Progenitor cell of endocrine pancreas (in vitro differentiated cells): ENCODE measurements around the gene BMP7. TPM values are rescaled to one million over a fixed set of nuclear protein-coding genes. Genes with fewer than 3 reads are reported as not detected.

Experiments used
- DNase-seq: peaks from one replicate; pipeline ENCODE4 v3.0.0; 2021; ENCODE audit warnings: low spot score; ENCODE audit not compliant: unreplicated experiment
- H3K27ac Mint-ChIP-seq: 2 replicates; pipeline ENCODE4 v1.8.0; 2021; ENCODE audit warnings: mild to moderate bottlenecking, moderate library complexity, mixed read lengths
- H3K27me3 Mint-ChIP-seq: 2 replicates; pipeline ENCODE4 v1.8.0; 2021; ENCODE audit warnings: mixed read lengths
- H3K36me3 Mint-ChIP-seq: 2 replicates; pipeline ENCODE4 v1.8.0; 2022; ENCODE audit warnings: mixed read lengths; ENCODE audit not compliant: insufficient read depth
- H3K4me1 Mint-ChIP-seq: 2 replicates; pipeline ENCODE4 v1.8.0; 2021; ENCODE audit warnings: low read depth, mixed read lengths
- H3K4me3 Mint-ChIP-seq: 2 replicates; pipeline ENCODE4 v1.8.0; 2021; ENCODE audit warnings: low read depth, mild to moderate bottlenecking, moderate library complexity, mixed read lengths
- H3K9me3 Mint-ChIP-seq: 2 replicates; pipeline ENCODE4 v1.8.0; 2021; ENCODE audit warnings: low read depth, mixed read lengths
- total RNA-seq: library from RNA; stranded (reverse); gene quantifications from 2 replicates; pipeline ENCODE4 v1.2.1, GENCODE V29; 2021
- TF ChIP-seq, protein P1 (sequence below): fragments of 200-600 bp; sonication (generic); IDR thresholded peaks from one replicate; pipeline ENCODE4 v1.5.0; 2021; ENCODE audit warnings: antibody characterized with exemption, mild to moderate bottlenecking; ENCODE audit not compliant: unreplicated experiment

BMP7 gene
- total RNA-seq, 1 donor from 2014 or later, result 35.4 TPM

DNA sequence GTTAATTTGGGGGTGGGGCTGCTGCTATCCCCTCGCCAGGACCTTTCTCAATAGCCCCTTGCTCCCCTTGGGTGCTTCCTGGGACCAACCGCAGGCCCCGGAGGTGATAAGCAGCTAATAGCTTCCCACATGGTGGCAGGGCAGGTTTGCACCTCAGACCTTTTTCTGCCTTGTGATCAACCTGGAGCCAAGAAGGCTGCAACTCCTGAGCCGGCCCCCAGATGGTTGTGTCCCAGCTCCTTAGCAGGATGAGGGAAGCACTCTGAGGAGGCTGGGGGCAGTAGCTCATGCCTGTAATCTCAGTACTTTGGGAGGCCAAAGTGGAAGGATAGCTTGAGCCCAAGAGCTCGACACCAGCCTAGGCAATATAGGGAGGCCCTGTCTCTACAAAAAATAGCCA is 85.5 kb downstream of the BMP7 start:
- Mint-ChIP-seq H3K4me3 (no peak overlapping the region), H3K4me1 (no peaks in the 10 kb centered on the region), H3K27ac (no peak overlapping the region), H3K36me3 (peaks cover 7% of the 10 kb centered on the region), H3K9me3 (peaks cover 5% of the 10 kb centered on the region), H3K27me3 (no peaks in the 10 kb centered on the region)
- TF ChIP-seq, protein P1, sequence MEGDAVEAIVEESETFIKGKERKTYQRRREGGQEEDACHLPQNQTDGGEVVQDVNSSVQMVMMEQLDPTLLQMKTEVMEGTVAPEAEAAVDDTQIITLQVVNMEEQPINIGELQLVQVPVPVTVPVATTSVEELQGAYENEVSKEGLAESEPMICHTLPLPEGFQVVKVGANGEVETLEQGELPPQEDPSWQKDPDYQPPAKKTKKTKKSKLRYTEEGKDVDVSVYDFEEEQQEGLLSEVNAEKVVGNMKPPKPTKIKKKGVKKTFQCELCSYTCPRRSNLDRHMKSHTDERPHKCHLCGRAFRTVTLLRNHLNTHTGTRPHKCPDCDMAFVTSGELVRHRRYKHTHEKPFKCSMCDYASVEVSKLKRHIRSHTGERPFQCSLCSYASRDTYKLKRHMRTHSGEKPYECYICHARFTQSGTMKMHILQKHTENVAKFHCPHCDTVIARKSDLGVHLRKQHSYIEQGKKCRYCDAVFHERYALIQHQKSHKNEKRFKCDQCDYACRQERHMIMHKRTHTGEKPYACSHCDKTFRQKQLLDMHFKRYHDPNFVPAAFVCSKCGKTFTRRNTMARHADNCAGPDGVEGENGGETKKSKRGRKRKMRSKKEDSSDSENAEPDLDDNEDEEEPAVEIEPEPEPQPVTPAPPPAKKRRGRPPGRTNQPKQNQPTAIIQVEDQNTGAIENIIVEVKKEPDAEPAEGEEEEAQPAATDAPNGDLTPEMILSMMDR, result no peak
- no peak for DNase-seq

DNA sequence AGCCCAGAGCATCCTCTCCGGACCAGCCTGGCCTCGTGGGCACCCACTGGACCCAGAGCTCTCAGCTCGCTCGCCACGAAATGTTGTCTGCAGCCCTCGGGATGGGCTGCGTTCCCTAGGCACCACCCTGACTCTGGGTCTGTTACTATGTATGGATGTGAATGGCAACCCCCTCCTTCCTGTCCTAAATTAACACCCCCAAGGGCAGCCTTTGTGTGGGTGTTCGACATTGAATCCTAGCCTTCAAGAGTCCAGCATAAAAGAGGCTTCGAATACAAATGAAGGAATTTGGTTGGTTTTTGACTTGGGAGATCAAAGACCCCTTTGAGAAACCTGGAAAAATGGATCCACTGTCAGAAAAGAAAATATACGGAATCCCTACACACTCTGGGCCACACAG is 86.1 kb downstream of the BMP7 start:
- Mint-ChIP-seq H3K27ac (no peak overlapping the region), H3K27me3 (no peaks in the 10 kb centered on the region), H3K4me3 (no peak overlapping the region), H3K4me1 (no peaks in the 10 kb centered on the region), H3K9me3 (peaks cover 5% of the 10 kb centered on the region), H3K36me3 (peaks cover 7% of the 10 kb centered on the region)
- TF ChIP-seq, protein P1, result no peak
- DNase-seq, result no peak

DNA sequence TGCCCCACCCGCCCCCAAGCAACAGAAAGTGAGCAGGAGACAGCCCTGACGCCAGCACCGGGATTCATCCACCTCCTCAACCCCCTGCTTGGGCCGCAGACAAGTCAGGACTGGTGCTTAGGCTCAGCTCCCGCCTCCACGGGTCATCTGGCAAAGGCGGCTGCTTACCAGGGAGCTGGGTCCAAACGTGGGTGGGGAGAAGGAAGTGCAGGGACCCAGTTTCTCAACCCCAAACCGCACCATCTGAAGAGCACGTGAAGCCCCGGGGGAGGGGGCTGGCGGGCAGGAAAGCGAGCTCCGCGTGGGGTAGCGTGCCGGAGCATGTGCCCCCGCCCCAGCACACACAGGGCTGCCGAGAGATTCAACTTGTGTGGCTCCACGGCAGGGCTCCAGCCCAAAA is 87.2 kb downstream of the BMP7 start:
- DNase-seq, result no peak
- Mint-ChIP-seq H3K4me3 (no peak overlapping the region), H3K27me3 (no peaks in the 10 kb centered on the region), H3K36me3 (peaks cover 4% of the 10 kb centered on the region), H3K4me1 (no peaks in the 10 kb centered on the region), H3K9me3 (no peaks in the 10 kb centered on the region), H3K27ac (no peak overlapping the region)
- TF ChIP-seq, protein P1, result no peak

DNA sequence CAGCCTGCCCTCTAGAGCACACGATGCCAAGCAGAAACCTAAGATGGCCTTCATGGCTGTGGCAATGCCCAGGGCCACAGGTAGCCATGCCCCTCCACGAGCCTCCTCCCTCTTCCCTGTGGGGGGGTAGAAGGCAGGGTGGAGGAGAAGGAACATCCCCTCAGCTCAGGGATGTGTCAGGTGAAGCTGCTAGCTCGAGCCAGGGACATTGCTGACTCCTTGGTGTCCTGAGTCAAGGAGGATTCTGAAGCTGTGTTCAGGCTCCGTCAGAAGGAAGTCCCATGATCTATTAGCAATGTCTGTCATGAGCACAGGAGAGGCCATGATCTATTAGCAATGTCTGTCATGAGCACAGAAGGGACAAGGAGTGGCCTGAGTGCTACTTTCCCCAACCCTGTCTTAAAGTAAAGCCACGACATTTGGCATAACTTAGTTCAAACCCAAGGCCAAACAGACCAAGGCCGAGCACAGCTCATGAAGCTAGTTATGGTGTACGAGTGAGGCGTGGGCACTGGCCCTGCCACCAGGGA is 87.8 kb downstream of the BMP7 start:
- no peak for DNase-seq

DNA sequence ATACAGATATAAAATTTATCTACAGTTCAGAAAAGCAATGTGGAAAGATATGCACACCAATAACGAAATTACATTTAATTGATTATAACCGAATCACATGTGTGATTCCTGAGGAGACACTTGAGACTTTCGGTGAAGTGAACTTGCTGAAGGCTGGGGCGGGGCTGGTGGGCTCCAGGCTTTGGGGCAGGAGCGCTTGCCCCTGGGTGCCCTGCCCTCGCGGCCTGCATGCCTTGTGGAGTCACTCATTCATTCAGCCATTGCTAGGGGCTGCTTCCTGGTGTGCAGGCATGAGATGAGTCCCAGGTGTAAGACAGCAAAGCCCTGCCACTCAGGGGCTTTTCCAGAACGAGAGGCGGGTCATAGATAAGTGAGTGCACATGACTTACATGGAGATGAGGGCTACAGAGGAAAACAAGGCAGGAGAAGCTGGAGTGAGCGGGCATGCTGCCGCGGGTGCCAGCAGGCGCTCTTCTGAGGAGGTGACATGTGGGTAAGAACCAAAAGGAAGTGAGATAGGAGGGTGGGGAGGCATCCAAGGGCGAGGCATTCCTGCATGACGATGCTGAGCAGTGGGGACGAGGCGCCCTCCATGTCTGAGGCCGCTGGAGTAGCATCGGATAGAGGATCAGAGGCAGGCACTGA is 88.7 kb downstream of the BMP7 start:
- H3K27me3 Mint-ChIP-seq, result no peaks in the 10 kb centered on the region
- no peak overlapping the region for H3K4me3 Mint-ChIP-seq
- H3K9me3 Mint-ChIP-seq, result no peaks in the 10 kb centered on the region
- peaks cover 1% of the 10 kb centered on the region for H3K36me3 Mint-ChIP-seq
- H3K4me1 Mint-ChIP-seq, result no peaks in the 10 kb centered on the region
- no peak overlapping the region for H3K27ac Mint-ChIP-seq
- DNase-seq, result no peak
- TF ChIP-seq, protein P1, result no peak

More for the DNA sequence above, 87.8 kb downstream of the BMP7 start:
- H3K4me3 Mint-ChIP-seq, result no peak overlapping the region
- H3K4me1 Mint-ChIP-seq, result no peaks in the 10 kb centered on the region
- no peaks in the 10 kb centered on the region for H3K27me3 Mint-ChIP-seq
- H3K9me3 Mint-ChIP-seq, result no peaks in the 10 kb centered on the region
- H3K36me3 Mint-ChIP-seq, result peaks cover 4% of the 10 kb centered on the region
- TF ChIP-seq, protein P1, result no peak
- H3K27ac Mint-ChIP-seq, result no peak overlapping the region
